ENCODE measurements around the gene SFRP2. TPM values are rescaled to one million over a fixed set of nuclear protein-coding genes. Genes with fewer than 3 reads are reported as not detected.

SFRP2 gene
- total RNA-seq, 2 experiments from 2014 or later = not detected

DNA sequence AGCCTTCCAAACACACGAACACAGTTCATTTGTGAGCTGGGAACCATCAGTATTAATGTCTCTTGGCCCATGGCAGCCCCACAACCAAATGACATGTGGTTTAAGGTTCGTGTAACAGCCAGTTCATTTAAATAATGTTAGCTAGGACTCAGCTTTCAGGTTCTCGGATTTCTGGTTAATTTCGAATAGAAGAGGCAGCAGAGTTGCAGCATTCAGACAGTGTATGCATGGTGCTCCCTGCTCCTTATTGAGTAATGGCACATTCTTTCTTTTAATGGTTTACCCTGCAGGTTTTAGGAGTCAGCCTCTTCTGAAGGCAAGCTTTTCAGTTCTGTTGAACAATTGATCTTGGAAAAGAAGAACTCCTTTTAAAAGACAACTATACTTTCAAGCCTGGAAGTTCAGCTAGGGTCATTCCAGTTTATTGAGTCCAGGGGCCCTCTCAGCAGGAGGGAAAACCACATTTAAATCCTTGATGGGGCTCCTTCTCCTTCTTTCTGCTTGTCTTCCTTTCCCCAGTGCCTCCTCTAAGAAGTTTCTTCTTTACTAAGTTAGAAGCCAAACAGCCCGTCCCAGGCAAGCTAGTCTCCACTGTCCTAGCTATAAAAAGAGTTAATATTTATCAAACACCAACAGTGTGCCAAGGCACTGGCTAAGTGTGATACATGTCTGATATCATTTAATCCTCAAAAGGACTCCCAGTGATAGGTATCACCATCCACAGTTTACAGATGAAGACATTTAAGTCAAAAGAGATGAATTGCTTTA lies 24.1 kb downstream of the SFRP2 start:
- H3K9me3 ChIP-seq (ENCODE audit: control insufficient read depth in 1 of 2, insufficient read depth in 1 of 2, low read length in 2 of 2) = no peaks in the 10 kb centered on the region
- POLR2A ChIA-PET = no interaction called here
- no peak for ATAC-seq (ENCODE audit: poor library complexity)

DNA sequence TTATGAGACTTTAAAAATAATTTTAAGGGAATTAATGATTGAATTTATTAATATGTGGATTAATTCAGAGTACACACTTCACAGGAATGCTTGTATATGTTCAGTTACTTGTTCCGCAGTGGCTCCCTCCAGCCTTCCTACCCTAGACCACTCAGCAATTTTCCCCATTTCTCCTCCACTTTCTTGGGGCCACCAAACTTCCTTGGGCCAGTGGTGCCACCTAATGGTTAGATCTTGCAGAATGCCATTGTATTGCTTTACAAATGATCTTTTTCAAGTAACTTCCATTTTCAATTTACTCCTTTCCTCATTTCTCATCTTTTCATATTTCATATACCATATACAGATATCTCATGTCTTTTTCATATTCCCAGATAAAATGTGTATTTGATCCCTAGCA lies 25.5 kb downstream of the SFRP2 start:
- no peak for ATAC-seq (ENCODE audit: poor library complexity)
- Mint-ChIP-seq H3K9me3 (no peaks in the 10 kb centered on the region), H3K4me3 (peak overlapping the region; percentile 57), H3K27ac (no peak overlapping the region), H3K27me3 (peaks cover 44% of the 10 kb centered on the region), H3K36me3 (ENCODE audit: low read depth) (no peaks in the 10 kb centered on the region), H3K4me1 (ENCODE audit: low read depth) (peaks cover 9% of the 10 kb centered on the region)
- TF ChIP-seq, protein P1, sequence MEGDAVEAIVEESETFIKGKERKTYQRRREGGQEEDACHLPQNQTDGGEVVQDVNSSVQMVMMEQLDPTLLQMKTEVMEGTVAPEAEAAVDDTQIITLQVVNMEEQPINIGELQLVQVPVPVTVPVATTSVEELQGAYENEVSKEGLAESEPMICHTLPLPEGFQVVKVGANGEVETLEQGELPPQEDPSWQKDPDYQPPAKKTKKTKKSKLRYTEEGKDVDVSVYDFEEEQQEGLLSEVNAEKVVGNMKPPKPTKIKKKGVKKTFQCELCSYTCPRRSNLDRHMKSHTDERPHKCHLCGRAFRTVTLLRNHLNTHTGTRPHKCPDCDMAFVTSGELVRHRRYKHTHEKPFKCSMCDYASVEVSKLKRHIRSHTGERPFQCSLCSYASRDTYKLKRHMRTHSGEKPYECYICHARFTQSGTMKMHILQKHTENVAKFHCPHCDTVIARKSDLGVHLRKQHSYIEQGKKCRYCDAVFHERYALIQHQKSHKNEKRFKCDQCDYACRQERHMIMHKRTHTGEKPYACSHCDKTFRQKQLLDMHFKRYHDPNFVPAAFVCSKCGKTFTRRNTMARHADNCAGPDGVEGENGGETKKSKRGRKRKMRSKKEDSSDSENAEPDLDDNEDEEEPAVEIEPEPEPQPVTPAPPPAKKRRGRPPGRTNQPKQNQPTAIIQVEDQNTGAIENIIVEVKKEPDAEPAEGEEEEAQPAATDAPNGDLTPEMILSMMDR (IDR thresholded peaks at IDR 0.05) = no peak
- ChIA-PET POLR2A (no interaction called here), CTCF (no interaction called here)
- Histone ChIP-seq H3K4me1 (ENCODE audit: insufficient read depth, low read length) (peaks cover 11% of the 10 kb centered on the region), H3K4me3 (ENCODE audit: low read length) (no peak overlapping the region), H3K27ac (ENCODE audit: low read depth in 1 of 2, low read length in 2 of 2) (no peak overlapping the region), H3K27me3 (ENCODE audit: control insufficient read depth in 1 of 2, insufficient read depth in 2 of 2, low read length in 2 of 2) (peaks cover 5 to 42% of the 10 kb centered on the region in 2 experiments), H3K36me3 (ENCODE audit: insufficient read depth, low read length) (no peaks in the 10 kb centered on the region), H3K9me3 (ENCODE audit: control insufficient read depth in 1 of 2, insufficient read depth in 1 of 2, low read length in 2 of 2) (no peaks in the 10 kb centered on the region)
- no peak for DNase-seq
- intact Hi-C loops (cut with DNase I, micrococcal nuclease) = no loop called here

More for the DNA sequence above, 24.1 kb downstream of the SFRP2 start:
- H3K4me1 ChIP-seq (ENCODE audit: insufficient read depth, low read length) = peaks cover 6% of the 10 kb centered on the region
- no peaks in the 10 kb centered on the region for H3K4me1 Mint-ChIP-seq (ENCODE audit: low read depth)
- no peak overlapping the region for H3K27ac ChIP-seq (ENCODE audit: low read depth in 1 of 2, low read length in 2 of 2)
- H3K27me3 ChIP-seq (ENCODE audit: control insufficient read depth in 1 of 2, insufficient read depth in 2 of 2, low read length in 2 of 2) = peaks cover 9 to 33% of the 10 kb centered on the region in 2 experiments
- no peaks in the 10 kb centered on the region for H3K36me3 Mint-ChIP-seq (ENCODE audit: low read depth)
- intact Hi-C loops (cut with DNase I, micrococcal nuclease) = no loop called here
- TF ChIP-seq, protein P1 (IDR thresholded peaks at IDR 0.05) = no peak
- no peak overlapping the region for H3K4me3 ChIP-seq (ENCODE audit: low read length)
- no peaks in the 10 kb centered on the region for H3K9me3 Mint-ChIP-seq
- no peak overlapping the region for H3K27ac Mint-ChIP-seq
- no peaks in the 10 kb centered on the region for H3K36me3 ChIP-seq (ENCODE audit: insufficient read depth, low read length)
- peaks cover 36% of the 10 kb centered on the region for H3K27me3 Mint-ChIP-seq
- no peak overlapping the region for H3K4me3 Mint-ChIP-seq
- DNase-seq = no peak
- CTCF ChIA-PET = interaction anchor here (0.9 to 1.5 kb wide), 2 partner anchors 14 to 21 kb away, joined by 3 read pairs; no protein-coding TSS in a partner anchor

DNA sequence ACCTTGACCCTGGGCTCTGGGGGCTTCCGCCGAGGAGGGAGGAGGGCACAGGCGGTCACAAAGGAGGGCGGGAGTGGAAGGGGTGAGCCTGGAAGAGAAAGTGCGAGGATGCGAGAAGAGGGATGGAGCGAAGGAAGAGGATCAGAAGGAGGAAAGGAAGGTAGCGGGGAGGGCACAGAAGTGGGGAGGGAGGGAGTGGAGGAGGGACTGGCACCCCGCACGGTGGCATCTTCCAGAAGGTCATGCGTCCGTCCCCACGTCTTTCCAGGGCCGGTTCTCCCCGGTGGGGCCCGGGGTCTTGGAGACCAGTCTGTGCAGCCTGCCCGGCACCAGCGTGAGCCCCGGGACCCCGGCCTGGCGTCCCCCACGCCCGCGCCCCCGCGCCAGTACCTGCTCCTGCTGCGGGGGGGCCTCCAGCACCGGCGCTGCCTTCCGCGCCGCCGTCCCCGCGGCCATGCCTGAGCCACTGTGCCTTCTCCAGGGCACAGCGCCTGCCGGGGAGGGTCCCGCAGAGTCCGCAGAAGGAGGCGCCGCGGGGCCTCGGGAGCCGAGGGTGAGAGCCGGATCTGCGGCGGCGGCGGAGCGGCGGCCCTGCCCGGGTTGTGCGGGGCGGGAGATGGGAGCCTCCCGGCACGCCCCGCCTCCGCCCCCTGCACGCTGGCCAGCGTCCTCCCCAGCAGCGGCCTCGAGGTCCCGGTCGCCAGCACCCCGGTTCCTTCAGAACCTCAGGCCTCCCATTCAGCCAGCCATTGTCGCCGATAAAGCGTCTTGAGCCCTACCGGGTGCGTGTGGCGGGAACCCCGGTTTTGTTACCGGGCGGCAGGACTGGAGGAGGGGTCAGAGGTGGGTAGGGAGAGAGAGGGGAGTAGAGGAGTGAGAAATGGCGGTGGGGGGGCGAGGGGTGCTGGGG lies 29.2 kb downstream of the SFRP2 start, which contains the start of gene RNF175:
TSS of gene RNF175 (minus strand) at position 618 of the 910 bp plus-strand sequence. CDS start at position 456, 162 bp downstream.
- peak in 9 of 14 experiments; percentile 3 to 47 (median 24) for DNase-seq
- H3K4me3 Mint-ChIP-seq = peak within 1 kb of the TSS; percentile 80
- intact Hi-C loops (cut with DNase I, micrococcal nuclease) = loop anchor here in 1 of 2 experiments (10.0 kb wide), 1 partner anchor 325 kb away; no protein-coding TSS in a partner anchor
- ChIA-PET CTCF (no interaction called here), POLR2A (no interaction called here)
- Histone ChIP-seq H3K9me3 (ENCODE audit: control insufficient read depth in 1 of 2, insufficient read depth in 1 of 2, low read length in 2 of 2) (no peaks in the 10 kb centered on the region), H3K27ac (ENCODE audit: low read depth in 1 of 2, low read length in 2 of 2) (no peak within 1 kb of the TSS), H3K36me3 (ENCODE audit: insufficient read depth, low read length) (no peaks in the 10 kb centered on the region), H3K4me1 (ENCODE audit: insufficient read depth, low read length) (peaks cover 16% of the 10 kb centered on the region), H3K4me3 (ENCODE audit: low read length) (peak within 1 kb of the TSS; percentile 36), H3K27me3 (ENCODE audit: control insufficient read depth in 1 of 2, insufficient read depth in 2 of 2, low read length in 2 of 2) (peaks cover 0 to 30% of the 10 kb centered on the region in 2 experiments)
- H3K27me3 Mint-ChIP-seq = peaks cover 45% of the 10 kb centered on the region
- TF ChIP-seq, protein P1 (IDR thresholded peaks at IDR 0.05) = no peak
- H3K9me3 Mint-ChIP-seq = no peaks in the 10 kb centered on the region
- no peaks in the 10 kb centered on the region for H3K36me3 Mint-ChIP-seq (ENCODE audit: low read depth)
- peak within 1 kb of the TSS; percentile 47 for H3K27ac Mint-ChIP-seq
- H3K4me1 Mint-ChIP-seq (ENCODE audit: low read depth) = peaks cover 40% of the 10 kb centered on the region
- ATAC-seq (ENCODE audit: poor library complexity) = peak; percentile 50

Measured in CD4-positive, alpha-beta T cell (primary cell).